PC-9 (cell line): Measurements from ENCODE around the gene PDLIM5. TPM values are rescaled to one million over a fixed set of nuclear protein-coding genes. Genes with fewer than 3 reads are reported as not detected.
A peak's percentile ranks its signal among the peaks of the same experiment; 100 is the strongest.

Source experiments
- BruUV-seq: library from RNA; stranded (reverse); fragments of 400-500 nt; replicated peaks from 2 replicates; lab custom pipeline; 2021; lab: Mats Ljungman, UMichigan
- CTCF ChIA-PET: fragments of 300-600 bp; sonication (Branson Sonifier 250); formaldehyde crosslinking; loops from one replicate; lab custom pipeline; 2022; ENCODE audit warnings: antibody characterized with exemption; lab: Charles Lee
- POLR2A ChIA-PET: fragments of 300-600 bp; sonication (Branson Sonifier 250); formaldehyde crosslinking; loops from one replicate; lab custom pipeline; 2022; ENCODE audit warnings: antibody characterized with exemption; ENCODE audit not compliant: unreplicated experiment; lab: Charles Lee
- DNase-seq, 2 experiments: peaks; one replicate each; pipeline versions ENCODE4 v3.0.0 to v3.0.0-alpha.2; 2015 to 2022; ENCODE audit warnings: mixed read lengths in 1 of 2
- H2AFZ ChIP-seq: fragments of 200-600 bp; sonication (generic); 2 replicates; pipeline ENCODE4 v1.8.1; 2017; ENCODE audit warnings: antibody characterized with exemption
- H3F3A ChIP-seq: fragments of 200-600 bp; sonication (generic); 2 replicates; pipeline ENCODE4 v1.8.1; 2017; ENCODE audit warnings: antibody characterized with exemption, mild to moderate bottlenecking, low read depth; ENCODE audit not compliant: insufficient read depth
- H3K27ac ChIP-seq: fragments of 200-600 bp; sonication (generic); 2 replicates; pipeline ENCODE4 v1.6.1; 2016; ENCODE audit warnings: mixed run types
- H3K27me3 ChIP-seq: fragments of 200-600 bp; sonication (generic); 2 replicates; pipeline ENCODE4 v1.6.1; 2016; ENCODE audit warnings: low read depth, mixed run types; ENCODE audit not compliant: insufficient read depth
- H3K36me3 ChIP-seq: fragments of 200-600 bp; sonication (generic); 2 replicates; pipeline ENCODE4 v1.6.1; 2016; ENCODE audit warnings: low read depth, mixed run types
- H3K4me1 ChIP-seq: fragments of 200-600 bp; sonication (generic); replicated peaks from 2 replicates; pipeline ENCODE4 v1.6.1; 2016; ENCODE audit warnings: mixed run types; ENCODE audit not compliant: insufficient read depth
- H3K4me2 ChIP-seq: fragments of 200-600 bp; sonication (generic); 2 replicates; pipeline ENCODE4 v1.6.1; 2017; ENCODE audit warnings: mixed run types
- H3K4me3 ChIP-seq: fragments of 200-600 bp; sonication (generic); 2 replicates; pipeline ENCODE4 v1.6.1; 2016; ENCODE audit warnings: mixed run types
- H3K79me2 ChIP-seq: fragments of 200-600 bp; sonication (generic); 2 replicates; pipeline ENCODE4 v1.6.1; 2017; ENCODE audit warnings: low read depth, mixed run types
- H3K9me2 ChIP-seq: fragments of 200-600 bp; sonication (generic); 2 replicates; pipeline ENCODE4 v1.8.1; 2017; ENCODE audit warnings: mild to moderate bottlenecking; ENCODE audit not compliant: insufficient read depth
- H3K9me3 ChIP-seq: fragments of 200-600 bp; sonication (generic); 2 replicates; pipeline ENCODE4 v1.8.1; 2016; ENCODE audit warnings: low read depth; ENCODE audit not compliant: insufficient read depth
- H4K20me1 ChIP-seq: fragments of 200-600 bp; sonication (generic); 2 replicates; pipeline ENCODE4 v1.8.1; 2017; ENCODE audit not compliant: insufficient read depth
- CTCF ChIP-seq: fragments of 200-600 bp; sonication (generic); conservative IDR thresholded peaks from 2 replicates; pipeline ENCODE4 v1.6.1; 2017; ENCODE audit warnings: mixed run types, antibody characterized with exemption, mild to moderate bottlenecking, moderate library complexity
- EZH2 ChIP-seq: fragments of 200-600 bp; sonication (generic); IDR thresholded peaks from 2 replicates; pipeline ENCODE4 v1.8.0; 2017; ENCODE audit warnings: antibody characterized with exemption, low read depth
- intact Hi-C: fragments of 100-400 bp; cut with micrococcal nuclease; formaldehyde crosslinking; loops from one replicate; pipeline ENCODE4 v1.10.0; 2022; ENCODE audit not compliant: unreplicated experiment
- total RNA-seq: library from RNA; stranded (reverse); gene quantifications from 2 replicates; pipeline ENCODE4 v1.2.3, GENCODE V29; 2021

The PDLIM5 gene
- total RNA-seq, 1 experiment from 2014 or later: 130 TPM

- Histone ChIP-seq H3K9me3 (peaks cover 2% of the 10 kb centered on the region; the same call in 1 of the 2 replicates), H3K4me3 (no peak overlapping the region), H3K36me3 (no peaks in the 10 kb centered on the region), H3K9me2 (no peaks in the 10 kb centered on the region), H3K4me1 (peaks cover 42% of the 10 kb centered on the region), H2AFZ (no peak overlapping the region), H4K20me1 (no peaks in the 10 kb centered on the region), H3K79me2 (no peaks in the 10 kb centered on the region), H3K27me3 (no peaks in the 10 kb centered on the region), H3K27ac (no peak overlapping the region), H3F3A (peaks cover 12% of the 10 kb centered on the region), H3K4me2 (no peak overlapping the region)
- intact Hi-C loops: no loop called here
- ChIA-PET POLR2A (no interaction called here), CTCF (no interaction called here)
- DNase-seq: no peak
- BruUV-seq: no TSS peak
- TF ChIP-seq CTCF: no peak
- no peak for TF ChIP-seq EZH2
Observed at GRCh38 chr4:94416335-94416734, 35.4 kb upstream of the PDLIM5 start.

GRCh38 chr4:94416981-94417380 lies 34.8 kb upstream of the PDLIM5 start:
- POLR2A ChIA-PET: no interaction called here
- TF ChIP-seq EZH2 (no peak), CTCF (no peak)
- H3K9me3 ChIP-seq: peaks cover 2% of the 10 kb centered on the region; the same call in 1 of the 2 replicates
- H3F3A ChIP-seq: peaks cover 11% of the 10 kb centered on the region
- no peak overlapping the region for H3K27ac ChIP-seq
- peaks cover 36% of the 10 kb centered on the region for H3K4me1 ChIP-seq
- H3K36me3 ChIP-seq: no peaks in the 10 kb centered on the region
- H2AFZ ChIP-seq: no peak overlapping the region
- CTCF ChIA-PET: no interaction called here
- no peak overlapping the region for H3K4me2 ChIP-seq
- DNase-seq: no peak
- H4K20me1 ChIP-seq: no peaks in the 10 kb centered on the region
- H3K27me3 ChIP-seq: no peaks in the 10 kb centered on the region
- H3K9me2 ChIP-seq: no peaks in the 10 kb centered on the region
- no peak overlapping the region for H3K4me3 ChIP-seq
- no peaks in the 10 kb centered on the region for H3K79me2 ChIP-seq
- intact Hi-C loops: no loop called here
- BruUV-seq: no TSS peak

- no peaks in the 10 kb centered on the region for H3K36me3 ChIP-seq
- no peak overlapping the region for H2AFZ ChIP-seq
- no peaks in the 10 kb centered on the region for H3K79me2 ChIP-seq
- TF ChIP-seq EZH2: no peak
- TF ChIP-seq CTCF: no peak
- peak overlapping the region; percentile 32; the same call in 1 of the 2 replicates for H3K4me3 ChIP-seq
- H3K27ac ChIP-seq: 0 out of 2 replicates have a peak overlapping the region, but pooled peaks have one; percentile 18
- intact Hi-C loops: no loop called here
- no peak for DNase-seq
- H3F3A ChIP-seq: no peaks in the 10 kb centered on the region
- H3K9me2 ChIP-seq: no peaks in the 10 kb centered on the region
- peak overlapping the region; percentile 50 for H3K4me2 ChIP-seq
- peaks cover 20% of the 10 kb centered on the region for H3K4me1 ChIP-seq
- BruUV-seq: no TSS peak
- ChIA-PET CTCF (no interaction called here), POLR2A (interaction anchor here (0.5 to 0.6 kb wide), 2 partner anchors 10 to 35 kb away, joined by 3 to 4 read pairs; no protein-coding TSS in a partner anchor)
- no peaks in the 10 kb centered on the region; the same call in 1 of the 2 replicates for H3K9me3 ChIP-seq
- no peaks in the 10 kb centered on the region for H4K20me1 ChIP-seq
- no peaks in the 10 kb centered on the region for H3K27me3 ChIP-seq
Observed at GRCh38 chr4:94419549-94419948, 32.2 kb upstream of the PDLIM5 start.
